Ramos (cell line): ENCODE measurements around the gene TSPO.
"Not testable (repeated sequence)": the region's sequence is repeated elsewhere in the genome, so short reads cannot be mapped to it uniquely, and the experiment has no call there.

Experiments used
- in situ Hi-C: fragments of 300-500 bp; cut with MboI; formaldehyde crosslinking; loops from one replicate; pipeline ENCODE4 v1.14.3; 2022; ENCODE audit warnings: low sequenced_read_pairs; ENCODE audit not compliant: unreplicated experiment

TSPO gene

DNA sequence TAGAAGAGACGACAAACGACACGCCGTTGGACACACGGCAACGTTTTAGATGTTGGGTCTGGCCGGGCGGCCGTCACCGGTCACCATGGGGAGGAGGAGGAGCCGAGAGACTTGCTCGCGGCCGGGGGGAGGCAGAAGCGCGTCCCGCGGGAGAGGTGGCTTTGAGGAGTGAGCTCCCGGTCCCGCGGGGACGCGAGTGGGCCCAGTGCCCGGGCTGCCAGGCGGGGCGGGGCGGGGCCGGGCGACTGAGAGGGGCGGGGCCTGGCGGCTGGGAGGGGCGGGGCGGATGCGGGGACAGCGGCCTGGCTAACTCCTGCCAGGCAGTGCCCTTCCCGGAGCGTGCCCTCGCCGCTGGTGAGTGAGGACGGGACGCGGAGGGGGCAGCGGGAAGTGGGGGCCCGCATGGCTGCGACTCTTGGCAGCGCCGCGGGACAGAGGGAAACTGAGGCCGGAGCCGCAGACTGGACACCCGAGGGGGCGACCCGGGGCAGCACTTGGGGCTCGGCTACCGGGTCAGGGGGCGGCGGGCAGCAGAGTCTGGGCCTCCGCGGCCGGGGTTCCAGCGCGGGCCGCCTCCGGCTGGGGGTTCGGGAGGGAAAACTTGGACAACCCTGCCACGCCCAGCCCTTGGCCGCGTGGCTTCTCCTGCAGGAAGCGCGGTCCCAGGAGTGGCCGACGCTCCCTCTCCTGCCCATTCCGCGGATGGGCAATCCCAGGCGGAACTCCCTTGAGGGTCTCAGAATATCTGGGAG is at the start of gene TSPO:
TSS of gene TSPO (plus strand) at position 309 of the 752 bp plus-strand sequence. CDS start 7,680 bp downstream, outside the sequence.
- in situ Hi-C loops = no loop called here

GRCh38 chr22:43104056-43104625 is 47.2 kb upstream of the TSPO start:
- in situ Hi-C loops = not testable (repeated sequence)

DNA sequence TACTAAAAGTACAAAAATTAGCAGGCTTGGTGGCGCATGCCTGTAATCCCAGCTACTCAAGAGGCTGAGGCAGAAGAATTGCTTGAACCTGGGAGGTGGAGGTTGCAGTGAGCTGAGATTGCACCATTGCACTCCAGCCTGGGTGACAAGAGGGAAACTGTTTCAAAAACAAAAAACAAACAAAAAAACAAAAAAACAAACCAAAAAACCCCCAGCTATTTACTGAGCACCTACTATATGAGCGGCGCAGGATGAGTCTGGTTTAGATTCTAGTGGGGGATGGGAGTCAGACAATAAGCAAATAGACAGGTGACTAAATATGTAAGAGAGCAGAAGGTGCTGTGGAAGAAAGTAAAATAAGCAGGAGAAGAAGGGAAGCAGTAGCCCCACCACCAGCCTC is 46.4 kb upstream of the TSPO start:
- in situ Hi-C loops = not testable (repeated sequence)

- in situ Hi-C loops = no loop called here
Measured at GRCh38 chr22:43106302-43106701, 45.1 kb upstream of the TSPO start.

DNA sequence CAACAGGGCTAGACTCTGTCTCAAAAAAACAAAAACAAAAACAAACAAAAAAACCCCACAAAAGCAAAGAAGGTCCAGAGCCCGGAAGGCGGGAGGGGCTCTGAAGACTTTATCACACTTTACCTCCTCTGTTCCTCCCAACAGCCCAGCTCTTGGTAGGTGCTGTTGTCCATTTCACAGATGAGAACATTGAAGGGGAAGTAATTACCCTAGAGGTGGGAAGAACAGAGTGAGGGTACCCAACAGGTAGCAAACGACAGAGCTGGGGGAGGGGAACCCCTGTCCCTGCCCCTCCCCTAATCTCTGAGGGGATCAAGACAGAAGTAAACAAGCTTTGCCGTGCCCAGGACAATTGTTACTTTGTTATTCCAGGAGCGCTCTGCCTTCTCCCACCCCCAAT is 41.8 kb upstream of the TSPO start:
- in situ Hi-C loops = no loop called here

- in situ Hi-C loops = loop anchor here (5.0 kb wide), 1 partner anchor 568 kb away; no protein-coding TSS in a partner anchor
Measured at GRCh38 chr22:43109921-43110443, 41.4 kb upstream of the TSPO start.

GRCh38 chr22:43110444-43110926 is 40.9 kb upstream of the TSPO start, which contains the start of gene BIK:
Gene BIK, plus strand, starts transcription at chr22:43110750. Its CDS starts 13,273 bp downstream, at chr22:43124023.
- in situ Hi-C loops = loop anchor here (5.0 kb wide), 1 partner anchor 568 kb away; no protein-coding TSS in a partner anchor

DNA sequence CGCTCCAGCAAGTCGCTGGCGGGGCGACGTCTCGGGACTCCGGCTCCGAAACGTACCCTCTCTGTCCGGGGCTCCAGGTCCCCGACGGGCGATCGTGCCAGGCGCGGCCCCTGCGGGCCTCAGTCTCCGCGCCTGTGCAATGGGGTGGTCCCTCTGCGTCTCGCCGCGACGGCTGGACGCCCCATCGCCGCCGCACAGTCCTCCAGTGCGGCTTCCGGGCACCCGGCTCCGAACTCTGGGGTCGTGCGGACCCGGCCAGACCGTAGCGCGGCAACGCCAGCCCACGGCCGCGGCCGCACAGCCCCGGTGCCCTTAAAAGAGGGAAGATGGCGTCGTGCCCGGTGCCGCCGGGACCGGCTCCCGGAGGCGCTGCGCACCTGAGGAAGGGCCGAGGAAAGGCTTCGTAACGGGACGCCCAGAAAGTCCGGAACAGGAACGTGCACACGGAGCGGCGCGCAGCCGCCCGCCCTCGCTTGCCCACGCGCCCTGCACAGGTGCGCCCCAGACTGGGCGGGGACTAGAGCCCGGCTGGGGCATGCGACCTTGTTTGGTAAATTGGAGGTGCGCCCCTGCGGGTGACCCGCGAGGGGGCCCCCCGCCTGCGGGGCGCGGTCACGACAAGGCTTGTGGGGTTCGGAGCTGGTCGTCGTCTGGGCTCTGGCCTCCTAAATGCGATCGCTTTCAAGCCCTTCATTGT is 40.3 kb upstream of the TSPO start:
- in situ Hi-C loops = loop anchor here (5.0 kb wide), 1 partner anchor 569 kb away; no protein-coding TSS in a partner anchor

- in situ Hi-C loops = loop anchor here (5.0 kb wide), 1 partner anchor 571 kb away; no protein-coding TSS in a partner anchor
Measured at GRCh38 chr22:43113526-43114251, 37.7 kb upstream of the TSPO start.

DNA sequence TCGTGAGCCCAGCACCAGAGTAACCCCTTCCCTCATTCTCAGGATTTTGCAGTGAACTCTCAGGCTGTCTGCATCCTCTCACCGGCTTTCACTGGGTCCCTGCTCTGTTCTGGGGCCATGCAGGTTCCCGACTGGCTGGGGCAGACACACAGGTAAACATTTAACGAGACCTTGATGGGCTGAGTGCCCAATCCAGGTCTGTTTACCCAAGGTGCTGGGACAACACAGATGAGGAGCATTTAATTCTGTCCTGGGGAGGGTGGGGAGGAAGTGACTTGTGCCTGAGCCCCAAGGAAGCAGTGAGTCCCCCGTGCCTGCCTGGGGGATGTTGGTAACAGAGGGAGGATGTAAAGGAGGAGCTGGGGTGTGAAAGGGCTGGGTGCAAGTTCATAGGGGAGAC is 36.4 kb upstream of the TSPO start:
- in situ Hi-C loops = loop anchor here (5.0 kb wide), 1 partner anchor 573 kb away; no protein-coding TSS in a partner anchor

DNA sequence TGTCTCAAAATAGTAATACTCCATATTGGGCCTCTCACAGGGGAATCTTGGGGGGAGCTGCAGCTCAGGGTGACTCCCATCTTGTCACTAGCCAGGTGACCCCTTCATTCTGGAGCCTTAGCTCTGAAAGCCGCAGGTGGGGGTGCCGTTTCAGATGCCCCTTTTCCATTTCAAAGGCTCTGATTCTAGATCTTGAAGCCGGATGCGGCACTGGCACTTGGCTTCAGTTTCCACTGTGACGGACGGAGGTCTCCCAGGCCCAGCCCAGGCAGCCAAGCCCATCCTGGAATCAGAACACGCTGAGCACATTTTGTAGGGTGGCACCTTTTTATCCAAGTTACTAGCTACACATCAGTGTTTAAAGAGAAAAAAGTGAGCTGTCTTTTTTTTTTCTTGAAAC is 34.4 kb upstream of the TSPO start:
- in situ Hi-C loops = no loop called here

- in situ Hi-C loops = no loop called here
Measured at GRCh38 chr22:43118024-43118849, 33.1 kb upstream of the TSPO start.

DNA sequence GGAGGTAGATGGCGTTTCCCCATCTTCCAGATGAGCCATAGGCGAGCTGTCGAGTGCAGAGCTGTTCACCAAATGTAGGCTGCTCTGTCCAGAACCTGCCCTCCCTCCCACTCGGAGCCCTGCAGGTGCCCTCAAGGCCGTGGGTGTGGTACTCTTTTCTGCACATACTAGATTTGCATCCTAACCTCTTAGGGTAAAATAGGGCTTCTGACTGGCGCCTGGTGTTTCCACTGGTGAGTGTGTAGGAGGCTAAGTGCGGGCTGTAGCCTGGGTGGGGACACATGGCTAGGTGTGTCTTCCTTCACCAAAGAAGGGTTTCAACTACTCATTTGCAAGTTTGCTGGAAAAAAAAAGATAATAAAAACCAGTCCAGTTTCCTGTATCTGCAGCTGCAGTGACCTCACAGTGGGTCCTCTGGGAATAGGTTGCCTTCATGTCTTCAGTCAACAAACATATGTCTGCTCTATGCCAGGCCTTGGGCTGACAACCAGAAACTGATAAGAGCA is 32.4 kb upstream of the TSPO start:
- in situ Hi-C loops = no loop called here

DNA sequence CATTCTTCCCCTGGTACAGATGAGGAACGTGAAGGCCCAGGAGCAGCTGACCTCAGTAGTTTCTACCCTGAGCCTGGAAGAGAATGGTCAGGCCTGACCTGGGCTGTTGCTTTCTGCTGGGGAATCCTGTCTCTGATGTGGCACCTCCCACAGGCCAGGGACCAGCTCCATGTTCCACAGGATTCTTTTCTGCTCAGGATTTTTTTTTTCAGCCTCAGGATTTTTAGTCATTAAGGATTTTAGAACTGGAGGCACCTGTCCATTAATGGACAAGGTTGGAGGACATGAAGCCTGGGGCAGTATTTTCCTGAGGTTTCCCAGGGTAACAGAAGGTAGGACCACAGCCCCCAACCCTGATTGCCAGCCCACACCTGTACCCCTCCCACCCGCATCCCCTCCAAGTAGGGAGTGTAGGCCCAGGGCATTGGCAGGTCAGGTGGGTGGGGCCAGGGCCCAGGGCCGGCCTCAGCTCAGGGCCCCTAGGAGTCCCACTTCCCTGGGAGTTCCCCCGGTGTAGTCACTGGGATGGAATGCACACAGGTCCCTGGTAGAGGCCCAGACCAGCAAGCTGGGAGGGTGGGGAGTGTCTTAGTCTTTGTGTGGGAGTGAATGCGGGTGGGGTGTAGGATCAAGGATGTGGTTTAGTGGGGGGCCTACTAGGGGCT is 24.7 kb upstream of the TSPO start:
- in situ Hi-C loops = no loop called here

DNA sequence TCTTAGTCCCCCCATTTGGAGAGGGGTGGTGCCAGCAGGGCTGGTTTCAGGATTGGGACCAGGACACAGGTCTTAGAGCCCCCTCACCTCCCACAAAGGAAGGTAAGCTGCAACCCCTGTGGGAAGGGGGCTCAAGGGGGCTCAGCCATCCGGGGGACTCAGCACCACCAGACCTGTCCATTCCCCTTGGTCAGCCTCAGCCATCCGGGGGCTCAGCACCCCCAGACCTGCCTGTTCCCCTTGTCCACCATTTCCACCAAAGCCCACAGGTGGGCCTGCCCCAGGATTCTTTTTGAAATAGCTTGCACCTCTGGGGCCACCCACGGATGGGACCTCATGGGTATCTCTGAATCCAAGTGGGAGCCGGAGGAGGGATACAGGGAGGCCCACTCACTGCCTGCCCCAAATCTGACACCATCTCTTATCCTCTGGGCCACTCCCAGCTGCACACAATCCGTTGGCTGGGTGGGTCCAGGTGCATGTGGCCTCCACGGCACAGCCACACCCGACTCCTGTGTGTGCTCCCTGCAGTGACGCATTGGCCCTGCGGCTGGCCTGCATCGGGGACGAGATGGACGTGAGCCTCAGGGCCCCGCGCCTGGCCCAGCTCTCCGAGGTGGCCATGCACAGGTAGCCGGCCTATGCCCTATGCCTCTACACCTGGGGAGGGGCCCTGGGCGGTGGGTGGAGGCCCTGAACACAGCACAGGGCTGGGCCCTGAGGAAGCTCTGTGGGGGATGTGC is 24.0 kb upstream of the TSPO start:
- in situ Hi-C loops = no loop called here

DNA sequence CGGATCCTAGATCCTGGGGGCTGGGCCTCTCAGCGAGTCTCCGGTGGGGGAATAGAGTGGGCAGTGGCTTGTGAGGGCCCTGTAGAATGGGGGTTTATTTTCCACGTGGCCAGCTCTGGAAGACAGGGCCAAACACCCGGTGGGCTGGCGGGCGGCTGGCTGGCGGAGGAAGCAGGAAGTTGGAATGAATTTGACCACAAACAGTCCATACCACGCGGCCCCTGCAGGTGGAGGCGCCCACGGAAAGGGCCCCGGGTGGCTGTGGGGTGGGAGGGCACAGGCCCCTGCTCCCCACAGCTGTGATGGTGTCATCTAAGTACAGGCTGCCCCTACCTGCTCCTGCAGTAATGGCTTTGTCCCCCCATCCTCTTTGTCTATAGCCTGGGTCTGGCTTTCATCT is 23.2 kb upstream of the TSPO start:
- in situ Hi-C loops = no loop called here

- in situ Hi-C loops = no loop called here
Measured at GRCh38 chr22:43128928-43129424, 22.4 kb upstream of the TSPO start.
